ENCODE data around the gene CP. TPM values are rescaled to one million over a fixed set of nuclear protein-coding genes. Genes with fewer than 3 reads are reported as not detected.
A peak's percentile ranks its signal among the peaks of the same experiment; 100 is the strongest.

The CP gene
- total and polyA plus RNA-seq, 2 of the 13 experiments (the other 11 are each of a cell fraction or from before 2014, with no cell fraction given), result 42.6 to 789 TPM

GRCh38 chr3:149245738-149246451, 24.3 kb upstream of the CP start (continued):
- TF ChIP-seq KDM5B (CRISPR knock-in tag; IDR thresholded peaks at IDR 0.05; ENCODE audit: borderline replicate concordance) (no peak), CENPT (CRISPR knock-in tag; IDR thresholded peaks at IDR 0.05; ENCODE audit: low read depth) (no peak), CEBPG (CRISPR knock-in tag; IDR thresholded peaks at IDR 0.05) (peak; percentile 56), ZNF775 (CRISPR knock-in tag; IDR thresholded peaks at IDR 0.05; ENCODE audit: borderline replicate concordance) (no peak), SKI (IDR thresholded peaks at IDR 0.05; ENCODE audit: partially characterized antibody) (no peak), SRSF9 (IDR thresholded peaks at IDR 0.05; ENCODE audit: borderline replicate concordance, insufficient read depth, low read depth, low read length, poor library complexity, severe bottlenecking) (no peak), ZNF709 (CRISPR knock-in tag; IDR thresholded peaks at IDR 0.05) (no peak), SRSF1 (optimal IDR thresholded peaks at IDR 0.05; ENCODE audit: low read depth, low read length) (no peak), BCL3 (CRISPR knock-in tag; IDR thresholded peaks at IDR 0.05) (no peak), PITX1 (CRISPR knock-in tag; IDR thresholded peaks at IDR 0.05) (no peak), ARID5B (CRISPR knock-in tag; IDR thresholded peaks at IDR 0.05) (peak; percentile 60), SYNCRIP (IDR thresholded peaks at IDR 0.05; ENCODE audit: insufficient read depth, low read depth, low read length) (no peak), SMYD3 (CRISPR knock-in tag; IDR thresholded peaks at IDR 0.05) (no peak), HMG20A (CRISPR knock-in tag; IDR thresholded peaks at IDR 0.05; ENCODE audit: borderline replicate concordance) (peak; percentile 52; the same call in 1 of the 2 replicates), GATAD2A (CRISPR knock-in tag; IDR thresholded peaks at IDR 0.05) (0 out of 2 replicates have a peak, but pooled peaks have one; percentile 24), ZNF790 (CRISPR knock-in tag; IDR thresholded peaks at IDR 0.05; ENCODE audit: borderline replicate concordance) (no peak)
- TF ChIP-seq, protein P1, sequence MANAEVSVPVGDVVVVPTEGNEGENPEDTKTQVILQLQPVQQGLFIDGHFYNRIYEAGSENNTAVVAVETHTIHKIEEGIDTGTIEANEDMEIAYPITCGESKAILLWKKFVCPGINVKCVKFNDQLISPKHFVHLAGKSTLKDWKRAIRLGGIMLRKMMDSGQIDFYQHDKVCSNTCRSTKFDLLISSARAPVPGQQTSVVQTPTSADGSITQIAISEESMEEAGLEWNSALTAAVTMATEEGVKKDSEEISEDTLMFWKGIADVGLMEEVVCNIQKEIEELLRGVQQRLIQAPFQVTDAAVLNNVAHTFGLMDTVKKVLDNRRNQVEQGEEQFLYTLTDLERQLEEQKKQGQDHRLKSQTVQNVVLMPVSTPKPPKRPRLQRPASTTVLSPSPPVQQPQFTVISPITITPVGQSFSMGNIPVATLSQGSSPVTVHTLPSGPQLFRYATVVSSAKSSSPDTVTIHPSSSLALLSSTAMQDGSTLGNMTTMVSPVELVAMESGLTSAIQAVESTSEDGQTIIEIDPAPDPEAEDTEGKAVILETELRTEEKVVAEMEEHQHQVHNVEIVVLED (CRISPR knock-in tag; IDR thresholded peaks at IDR 0.05; ENCODE audit: borderline replicate concordance), result no peak
- TF ChIP-seq, protein P2, sequence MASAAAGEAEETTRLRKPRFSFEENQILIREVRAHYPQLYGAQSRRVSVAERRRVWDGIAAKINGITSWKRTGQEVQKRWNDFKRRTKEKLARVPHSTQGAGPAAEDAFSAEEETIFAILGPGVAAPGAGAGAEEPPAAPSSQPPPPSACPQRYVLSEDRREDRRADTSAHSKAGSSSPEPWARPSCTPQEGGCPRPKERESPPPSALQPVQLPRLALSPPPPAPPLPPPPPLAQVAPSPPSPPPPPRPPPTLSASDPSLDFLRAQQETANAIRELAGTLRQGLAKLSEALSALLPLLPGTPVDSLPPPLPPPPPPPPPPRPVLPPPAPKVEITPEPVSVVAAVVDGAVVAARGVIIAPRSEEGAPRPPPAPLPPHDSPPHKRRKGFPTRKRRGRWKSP (CRISPR knock-in tag; IDR thresholded peaks at IDR 0.05), result no peak
- TF ChIP-seq, protein P3, sequence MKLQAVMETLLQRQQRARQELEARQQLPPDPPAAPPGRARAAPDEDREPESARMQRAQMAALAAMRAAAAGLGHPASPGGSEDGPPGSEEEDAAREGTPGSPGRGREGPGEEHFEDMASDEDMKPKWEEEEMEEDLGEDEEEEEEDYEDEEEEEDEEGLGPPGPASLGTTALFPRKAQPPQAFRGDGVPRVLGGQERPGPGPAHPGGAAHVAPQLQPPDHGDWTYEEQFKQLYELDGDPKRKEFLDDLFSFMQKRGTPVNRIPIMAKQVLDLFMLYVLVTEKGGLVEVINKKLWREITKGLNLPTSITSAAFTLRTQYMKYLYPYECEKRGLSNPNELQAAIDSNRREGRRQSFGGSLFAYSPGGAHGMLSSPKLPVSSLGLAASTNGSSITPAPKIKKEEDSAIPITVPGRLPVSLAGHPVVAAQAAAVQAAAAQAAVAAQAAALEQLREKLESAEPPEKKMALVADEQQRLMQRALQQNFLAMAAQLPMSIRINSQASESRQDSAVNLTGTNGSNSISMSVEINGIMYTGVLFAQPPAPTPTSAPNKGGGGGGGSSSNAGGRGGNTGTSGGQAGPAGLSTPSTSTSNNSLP (IDR thresholded peaks at IDR 0.05; ENCODE audit: low read depth, low read length), result peak; percentile 35; the same call in 1 of the 2 replicates

Data from HepG2 (cell line).